GM19324 (cell line): ENCODE data around the gene TRERF1.
A peak's percentile ranks its signal among the peaks of the same experiment; 100 is the strongest.
"Not testable (repeated sequence)": the region's sequence is repeated elsewhere in the genome, so short reads cannot be mapped to it uniquely, and the experiment has no call there.

Source experiments
- ATAC-seq: cut with Tn5 transposase; IDR thresholded peaks from one replicate; pipeline ENCODE4 v1.9.1; 2021; ENCODE audit warnings: mild to moderate bottlenecking, moderate library complexity; ENCODE audit not compliant: unreplicated experiment, low FRiP score

Gene TRERF1

DNA sequence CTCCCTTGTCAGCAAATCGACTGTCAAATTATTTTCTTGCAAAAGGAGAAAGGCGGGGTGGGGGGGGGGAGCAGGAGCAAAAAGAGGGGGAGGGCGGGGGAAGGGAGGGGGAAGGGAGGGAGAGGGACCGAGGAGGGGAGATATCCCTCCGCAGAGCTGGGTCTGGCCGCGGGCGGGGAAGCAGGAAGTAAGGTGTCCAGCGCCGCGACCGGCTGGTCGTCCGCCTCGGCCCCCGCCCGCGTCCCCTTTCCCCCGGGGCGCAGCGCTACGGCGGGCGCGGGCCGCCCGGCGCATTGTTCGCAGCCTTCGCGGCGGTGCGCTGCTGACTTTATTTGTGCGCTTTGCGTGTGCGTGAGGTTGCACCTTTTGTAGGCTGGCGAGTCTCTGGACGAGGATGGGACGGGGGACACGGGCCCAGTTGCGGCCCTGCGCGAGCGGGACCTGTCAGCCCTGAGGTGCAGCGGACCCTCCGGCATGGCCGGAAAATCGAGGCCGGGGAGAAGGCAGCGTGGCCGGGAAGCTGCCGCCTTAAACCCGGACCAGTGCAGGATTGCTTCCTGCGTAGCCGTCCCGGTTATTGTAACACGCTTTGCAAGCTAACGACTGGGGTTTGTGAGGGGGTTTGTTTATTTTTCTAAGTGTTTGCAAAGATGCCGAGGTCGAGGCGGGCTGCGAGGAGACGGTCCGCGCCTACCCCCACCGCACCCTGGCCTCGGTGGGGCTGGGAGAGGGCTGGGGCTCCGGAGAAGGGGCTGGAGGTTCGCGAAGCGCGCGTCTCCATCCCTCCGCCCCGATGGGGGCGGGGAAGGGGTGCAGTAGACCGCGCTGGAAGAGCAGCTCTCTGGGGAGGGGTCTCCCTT is 675 bp upstream of the TRERF1 start:
- ATAC-seq: peak; percentile 34

DNA sequence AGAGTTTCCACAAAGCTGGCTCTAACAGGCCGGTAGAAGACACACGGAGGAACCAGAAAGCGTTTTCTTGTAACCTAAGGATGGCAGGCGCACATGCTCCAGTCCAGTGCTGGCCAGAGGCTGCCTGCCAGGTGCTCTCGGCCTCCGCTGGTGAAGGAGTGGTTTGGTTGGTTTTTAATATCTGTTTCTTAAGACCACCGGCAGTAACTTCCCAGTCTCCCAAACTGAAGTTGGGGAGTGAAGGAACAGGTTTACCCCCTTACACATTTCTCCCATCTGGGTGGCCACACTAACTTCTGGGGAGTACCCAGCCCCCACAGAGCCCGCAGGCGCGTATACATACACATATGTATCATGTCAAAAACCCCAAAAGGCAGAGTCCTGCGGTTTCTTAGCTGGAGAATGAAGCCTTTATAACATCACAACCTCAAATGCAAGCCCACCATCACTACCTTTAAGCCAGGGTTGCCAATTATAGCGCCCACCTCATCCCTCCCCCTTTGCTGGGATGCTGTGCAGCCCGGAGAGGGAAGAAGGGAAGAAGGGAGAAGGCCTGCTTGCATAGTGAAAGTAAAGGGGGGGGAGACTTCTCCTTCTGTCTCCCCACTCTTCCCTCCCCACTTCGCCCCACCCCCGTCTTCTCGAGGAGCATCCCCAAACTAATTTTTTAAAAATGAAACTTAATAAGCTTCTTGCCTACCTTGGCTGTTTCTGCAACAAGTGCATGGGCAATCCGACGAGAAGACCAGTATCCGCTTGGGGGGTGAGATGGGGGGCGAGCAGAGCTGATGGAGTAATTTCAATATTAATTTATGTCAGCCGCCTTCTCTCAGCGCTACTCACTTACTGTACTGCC is 1.0 kb downstream of the TRERF1 start:
- no peak for ATAC-seq

DNA sequence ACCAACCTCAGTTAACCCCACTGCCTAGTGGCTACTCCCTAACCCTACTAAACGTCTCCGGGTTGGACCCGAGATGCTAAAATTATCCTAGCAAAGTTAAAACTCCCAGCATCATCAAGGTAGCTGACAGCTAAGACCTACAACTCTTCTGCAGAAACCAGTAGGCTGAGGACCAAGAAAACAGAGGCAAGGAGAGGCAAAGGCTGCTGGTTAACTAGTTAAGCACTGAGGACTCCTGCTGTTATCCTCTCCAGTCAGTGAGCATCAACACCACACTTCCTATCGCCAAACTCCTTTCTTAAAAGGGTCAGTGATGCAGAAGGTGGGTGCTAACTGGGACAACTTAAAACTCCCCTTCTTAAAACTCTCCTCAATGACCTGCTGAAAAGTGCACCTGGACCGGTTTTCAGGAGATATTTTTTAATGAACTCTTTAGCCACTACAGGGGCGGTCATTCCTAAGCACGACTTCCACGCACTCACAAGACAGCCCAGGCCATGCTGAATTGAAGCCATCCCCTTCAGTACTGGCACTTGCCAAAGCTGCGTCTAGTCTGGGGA is 1.7 kb downstream of the TRERF1 start:
- ATAC-seq: no peak

DNA sequence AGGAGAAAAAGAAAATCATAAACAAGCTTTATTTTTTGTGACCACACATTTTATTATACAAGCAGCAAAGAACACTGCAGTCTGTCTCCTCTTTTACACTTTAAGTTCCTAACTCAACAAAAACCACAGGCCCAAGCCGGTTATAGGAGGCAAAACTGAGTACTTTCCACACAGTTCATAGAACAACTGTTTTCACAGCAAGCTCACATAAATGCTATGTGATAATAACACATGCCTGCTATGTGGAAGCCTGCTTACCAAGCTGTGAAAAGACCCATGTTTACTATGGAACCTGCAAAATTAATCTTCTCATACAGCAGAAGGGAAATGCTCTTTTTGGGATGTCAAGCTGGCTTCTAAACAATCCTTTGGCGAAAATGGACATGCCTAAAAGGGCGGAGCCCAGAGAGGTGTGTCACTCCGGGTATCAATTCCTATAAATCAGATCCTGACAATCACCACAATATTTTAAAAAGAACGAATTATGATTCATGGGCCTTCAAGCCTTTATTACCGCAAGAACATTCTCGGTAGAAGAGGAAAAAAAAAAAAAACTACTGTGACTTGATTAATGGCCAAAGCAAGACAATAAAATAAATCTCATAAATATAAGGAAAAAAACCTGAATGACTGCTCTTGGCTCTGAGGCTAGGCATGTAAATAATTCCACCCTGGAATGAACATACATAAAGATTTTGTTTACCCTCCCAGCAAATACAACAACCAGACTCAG is 2.6 kb downstream of the TRERF1 start:
- no peak for ATAC-seq

DNA sequence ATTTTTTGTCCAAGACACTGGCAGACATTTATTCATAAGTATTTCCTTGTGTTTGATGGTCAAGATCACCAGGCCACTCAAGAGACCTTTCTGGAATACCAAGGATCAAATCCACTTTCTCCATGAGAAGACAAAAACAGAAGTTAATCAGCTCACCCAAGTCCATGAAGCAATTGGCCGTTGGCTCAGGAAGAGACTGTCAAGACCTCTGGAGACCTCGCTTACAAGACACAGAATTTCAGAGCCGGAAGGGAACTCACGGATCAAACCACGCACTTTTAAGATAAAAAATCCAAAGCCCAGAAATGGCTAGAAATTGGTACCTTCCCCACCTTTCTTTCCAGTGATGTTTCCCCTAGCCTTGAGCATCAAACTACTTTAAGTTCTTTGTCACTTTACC is 3.3 kb downstream of the TRERF1 start:
- ATAC-seq: no peak

DNA sequence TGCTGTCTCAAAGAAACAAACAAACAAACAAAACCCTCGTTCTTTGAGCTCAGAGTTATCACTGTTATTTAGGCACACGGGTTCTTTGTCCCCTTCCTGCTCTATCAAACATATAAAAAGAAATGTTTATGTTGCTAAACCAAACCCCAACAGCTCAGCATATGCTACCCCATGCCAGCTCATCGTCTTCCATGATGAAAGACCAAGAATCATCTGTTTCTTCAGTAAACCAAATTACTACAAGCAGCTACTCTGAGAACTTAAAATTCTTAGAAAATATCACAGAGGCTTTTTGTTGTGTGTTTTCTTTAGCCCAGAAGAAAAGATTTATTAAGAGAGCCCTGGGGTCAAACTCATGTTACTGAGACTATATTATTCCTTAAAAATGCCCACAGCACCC is 4.7 kb downstream of the TRERF1 start:
- ATAC-seq: no peak

DNA sequence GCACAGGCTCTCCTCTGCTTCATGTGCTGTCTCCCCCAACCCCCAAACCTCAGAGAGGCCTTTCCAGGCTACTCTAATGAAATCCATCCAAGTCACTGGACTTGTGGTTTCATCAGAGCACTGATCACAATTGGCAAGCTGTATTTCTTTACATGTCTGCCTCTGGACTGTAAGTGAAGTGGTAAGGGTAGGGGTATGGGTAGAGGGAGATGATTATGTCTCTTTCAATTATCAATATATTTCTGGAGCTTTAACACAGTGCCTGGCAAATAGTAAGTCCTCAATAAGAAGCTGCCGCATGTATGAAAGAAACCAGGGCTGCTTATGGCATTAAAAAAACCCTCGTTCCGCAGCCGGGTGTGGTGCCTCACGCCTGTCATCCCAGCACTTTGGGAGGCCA is 5.4 kb downstream of the TRERF1 start:
- ATAC-seq: no peak

DNA sequence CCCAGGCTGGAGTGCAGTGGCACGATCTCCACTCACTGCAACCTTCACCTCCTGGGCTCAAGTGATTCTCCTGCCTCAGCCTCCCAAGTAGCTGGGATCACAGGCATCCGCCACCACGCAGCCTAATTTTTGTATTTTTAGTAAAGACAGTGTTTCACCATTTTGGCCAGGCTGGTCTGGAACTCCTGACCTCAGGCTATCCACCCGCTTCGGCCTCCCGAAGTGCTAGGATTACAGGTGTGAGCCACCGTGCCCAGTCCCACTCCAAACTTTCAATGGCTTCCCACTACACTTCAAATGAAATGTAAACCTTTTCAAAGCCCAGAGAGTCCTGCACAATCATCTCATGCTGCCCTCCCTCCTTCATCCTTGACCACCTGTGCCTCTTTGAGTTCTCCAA is 5.8 kb downstream of the TRERF1 start:
- not testable (repeated sequence) for ATAC-seq

DNA sequence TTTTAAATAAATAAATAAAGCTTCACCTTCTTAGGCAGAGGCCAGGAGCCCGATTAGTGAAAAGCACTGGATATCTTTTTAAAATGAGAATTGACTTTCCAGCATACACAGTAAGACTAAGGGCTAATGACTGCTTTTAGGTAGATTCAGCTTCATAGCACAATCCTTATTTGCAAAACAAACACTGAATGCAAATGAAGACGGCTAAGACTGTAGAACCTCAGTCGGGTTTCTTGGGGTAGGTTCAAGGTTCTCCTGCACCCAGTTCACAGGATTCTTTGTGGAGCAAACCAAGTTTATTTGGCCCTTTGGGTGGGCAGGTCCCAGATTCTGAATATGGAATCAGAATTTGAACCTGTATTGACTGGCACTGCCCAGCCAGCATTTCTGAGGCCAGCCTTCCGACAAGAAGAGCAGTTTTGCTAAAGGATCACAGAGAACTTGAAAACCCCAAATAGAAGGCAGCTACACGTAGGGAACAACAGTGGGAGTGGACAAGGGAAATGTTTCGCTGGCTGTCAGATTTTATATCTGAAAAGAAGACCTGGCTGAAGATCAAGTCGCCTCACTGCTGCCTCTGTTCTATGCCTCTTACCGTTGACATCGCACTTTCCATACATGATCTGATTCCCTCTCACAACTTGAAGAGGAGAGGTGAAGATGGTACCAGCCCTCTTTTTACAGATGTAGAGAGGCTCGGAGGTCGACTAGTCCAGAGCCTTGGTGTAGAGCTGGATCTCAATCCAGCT is 8.2 kb downstream of the TRERF1 start:
- ATAC-seq: no peak

DNA sequence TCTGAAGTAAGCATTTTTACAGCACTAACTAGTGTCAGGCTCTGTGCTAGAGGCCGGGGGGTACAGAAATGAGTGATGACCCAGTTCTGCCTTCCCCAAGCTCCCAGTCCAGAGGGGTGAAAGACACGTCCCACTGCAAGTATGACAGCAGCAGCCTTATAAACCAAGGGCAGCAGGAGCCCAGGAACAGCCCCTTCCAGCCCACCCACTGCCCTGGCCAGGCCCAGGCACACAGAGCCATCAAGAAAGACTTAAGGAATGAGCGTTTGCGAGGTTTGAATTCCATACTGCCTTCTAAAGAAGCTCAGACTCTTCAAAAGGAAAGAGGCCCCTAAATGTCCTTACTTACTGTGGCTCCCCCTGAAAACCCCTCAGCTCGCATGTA is 10.0 kb downstream of the TRERF1 start:
- ATAC-seq: no peak

DNA sequence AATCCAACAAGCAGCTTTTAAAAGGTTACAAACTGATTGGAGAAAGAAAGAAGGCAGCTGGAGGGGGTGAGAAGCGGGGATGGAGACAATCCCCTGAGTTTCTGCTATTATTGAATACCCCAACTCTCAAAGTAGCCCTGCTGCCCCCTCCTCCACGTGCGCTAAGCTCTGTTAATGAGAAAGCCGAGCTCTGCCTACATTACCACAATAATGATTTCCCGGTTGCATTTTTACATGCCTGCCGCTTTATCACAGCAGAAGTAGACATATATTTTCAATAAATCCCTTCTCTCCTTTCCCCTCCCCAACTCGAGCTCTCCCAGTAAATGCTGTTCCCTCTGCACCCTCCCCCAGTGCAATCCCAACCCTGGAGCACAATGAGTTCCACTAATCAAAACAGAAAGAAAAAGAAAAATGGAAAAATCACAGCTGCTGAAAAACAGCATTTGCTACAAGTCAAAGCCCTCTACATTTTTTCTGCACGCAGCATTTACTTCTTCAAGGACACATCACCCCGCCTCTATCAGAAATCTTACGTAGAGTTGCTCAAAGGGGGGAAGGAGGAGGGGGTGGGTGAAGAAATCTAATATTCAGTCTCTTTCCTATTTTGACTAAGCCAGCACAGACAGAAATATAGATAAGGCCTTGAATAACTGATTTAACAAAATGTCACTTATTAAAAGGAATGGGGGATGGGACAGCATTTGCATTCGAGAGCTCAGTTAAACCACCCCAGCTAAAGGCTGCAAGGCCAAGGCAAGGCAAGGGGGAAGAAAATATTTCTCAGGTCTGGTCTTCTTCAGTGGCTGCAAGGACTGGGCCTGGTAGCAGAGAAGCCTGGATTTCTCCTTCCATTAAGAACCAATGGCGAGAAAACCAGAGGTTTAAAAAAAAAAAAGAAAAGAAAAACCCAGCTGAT is 10.7 kb downstream of the TRERF1 start:
- ATAC-seq: no peak

DNA sequence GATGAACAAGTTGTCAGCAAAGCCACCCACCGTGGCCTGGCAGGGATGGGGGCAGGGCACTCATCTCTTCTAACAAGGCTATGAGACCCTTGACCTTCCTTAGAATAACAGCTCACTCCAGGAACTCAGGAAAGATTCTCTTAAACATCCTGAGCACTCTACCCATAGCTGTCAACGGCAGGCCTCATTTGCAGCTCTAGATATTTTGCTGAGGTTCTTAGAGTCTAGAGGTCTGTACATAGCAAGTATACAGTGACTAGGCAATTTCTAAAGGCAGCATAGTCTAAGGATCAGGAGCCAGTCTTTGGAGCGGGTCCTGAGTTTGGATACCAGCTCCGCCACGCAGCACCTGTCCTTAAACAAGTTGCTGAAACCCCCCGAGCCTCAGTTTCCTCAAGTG is 11.7 kb downstream of the TRERF1 start:
- ATAC-seq: no peak

DNA sequence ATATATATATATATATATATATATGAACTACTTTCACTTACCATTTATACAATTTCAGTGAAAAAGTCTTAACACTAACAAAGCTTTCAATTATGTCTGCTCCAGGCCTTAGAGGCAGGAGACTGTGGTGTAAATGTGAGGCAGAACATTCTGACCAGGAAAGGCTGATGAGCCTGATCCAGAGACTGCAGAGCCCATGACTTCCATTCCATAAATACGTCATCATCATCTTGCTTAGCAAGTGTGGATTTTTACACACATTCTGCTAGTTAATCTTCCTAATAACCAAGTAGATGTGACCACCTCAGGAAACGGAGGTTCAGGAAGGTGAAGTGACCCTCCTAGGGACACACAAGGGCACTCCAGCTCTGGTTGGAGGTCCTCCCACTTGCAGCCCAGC is 14.9 kb downstream of the TRERF1 start:
- no peak for ATAC-seq

DNA sequence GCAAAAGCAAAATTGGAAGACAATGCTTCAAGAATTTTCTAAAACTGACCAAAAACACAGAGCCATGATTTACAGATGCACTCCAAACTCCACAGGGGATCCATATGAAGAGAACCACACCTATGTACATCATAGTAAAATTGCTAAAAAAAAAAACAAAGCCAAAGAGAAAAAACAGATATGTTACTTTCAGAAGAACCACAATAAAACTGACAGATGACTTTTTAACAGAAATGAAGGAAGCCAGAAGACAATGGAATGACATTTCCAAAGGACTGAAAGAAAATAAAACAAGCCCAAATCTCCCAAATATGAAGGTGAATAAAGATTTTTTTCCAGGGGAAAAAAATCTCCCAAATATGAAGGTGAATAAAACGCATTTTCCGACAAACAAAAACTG is 17.5 kb downstream of the TRERF1 start:
- no peak for ATAC-seq

DNA sequence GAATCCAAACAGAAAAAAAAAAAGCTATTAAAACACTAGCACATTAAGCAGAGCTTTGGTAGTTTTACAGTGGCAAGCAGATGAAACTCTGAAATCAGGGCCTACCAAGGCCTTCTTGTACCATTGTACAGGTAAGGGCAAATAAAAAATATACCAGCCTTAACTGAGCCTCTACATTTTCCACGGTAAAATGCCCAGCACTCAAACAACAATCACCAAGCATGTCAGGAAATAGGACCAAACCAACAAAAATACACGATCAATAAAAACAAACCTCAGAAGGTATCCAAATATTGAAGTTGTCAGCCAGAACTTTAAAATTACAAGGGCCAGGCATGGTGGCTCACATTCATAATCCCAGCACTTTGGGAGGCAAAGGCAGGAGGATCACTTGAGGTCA is 18.3 kb downstream of the TRERF1 start:
- no peak for ATAC-seq

DNA sequence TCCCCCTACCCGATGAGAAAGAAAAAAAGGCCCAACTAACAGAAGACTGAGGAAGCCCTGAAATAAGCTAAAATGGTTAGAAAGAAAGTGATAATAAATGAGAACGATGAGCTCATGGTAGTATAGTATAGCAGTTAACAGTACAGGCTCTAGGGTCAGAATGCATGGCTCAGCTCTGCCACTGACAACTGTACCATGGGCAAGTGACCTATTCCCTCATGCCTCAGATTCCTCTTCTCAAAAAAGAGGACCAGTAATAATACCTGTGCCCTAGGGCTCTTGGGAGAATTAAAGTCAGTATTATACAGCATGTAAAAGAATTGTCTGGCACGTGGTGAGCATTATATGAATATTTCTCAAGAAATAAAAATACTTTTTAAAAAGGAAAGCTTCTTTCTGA is 19.8 kb downstream of the TRERF1 start:
- no peak for ATAC-seq

DNA sequence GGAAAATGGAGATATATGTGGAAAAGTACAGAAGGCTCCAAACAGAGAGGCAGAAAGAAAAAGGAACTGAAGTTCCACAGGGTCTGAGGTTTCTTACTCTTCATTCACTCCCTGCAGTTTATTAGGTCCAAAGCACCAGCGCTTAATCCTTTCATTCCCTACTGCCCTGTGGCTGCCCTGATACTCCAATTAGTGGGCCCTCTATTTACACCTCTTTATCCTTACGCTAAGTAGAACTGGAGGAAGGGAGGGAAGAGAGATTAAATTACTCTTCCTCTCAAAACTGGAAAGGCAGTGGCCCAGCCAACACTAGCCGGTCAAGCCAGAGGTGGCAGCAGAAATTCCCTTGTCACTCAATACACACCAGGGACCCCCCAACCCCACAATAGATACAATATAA is 20.4 kb downstream of the TRERF1 start:
- ATAC-seq: no peak

DNA sequence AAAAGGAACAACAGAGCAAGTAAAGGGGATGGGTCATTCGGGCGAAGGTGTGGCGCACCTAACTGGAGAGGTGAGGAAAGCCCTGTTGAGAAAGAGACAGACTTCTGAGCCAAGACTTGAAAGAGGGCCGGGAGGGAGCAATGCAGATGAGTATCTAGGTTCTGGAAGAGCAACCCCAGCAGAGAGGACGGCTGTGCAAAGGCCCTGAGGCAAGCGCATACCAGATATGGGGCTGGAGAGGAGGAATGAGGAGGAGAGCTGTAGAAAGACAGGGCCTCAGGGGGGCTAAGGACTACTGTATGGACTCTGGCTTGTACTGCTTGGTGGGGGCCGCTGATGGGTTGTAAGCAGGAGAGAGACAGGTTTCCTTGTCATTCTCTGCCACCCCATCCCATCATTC is 21.9 kb downstream of the TRERF1 start:
- ATAC-seq: no peak

DNA sequence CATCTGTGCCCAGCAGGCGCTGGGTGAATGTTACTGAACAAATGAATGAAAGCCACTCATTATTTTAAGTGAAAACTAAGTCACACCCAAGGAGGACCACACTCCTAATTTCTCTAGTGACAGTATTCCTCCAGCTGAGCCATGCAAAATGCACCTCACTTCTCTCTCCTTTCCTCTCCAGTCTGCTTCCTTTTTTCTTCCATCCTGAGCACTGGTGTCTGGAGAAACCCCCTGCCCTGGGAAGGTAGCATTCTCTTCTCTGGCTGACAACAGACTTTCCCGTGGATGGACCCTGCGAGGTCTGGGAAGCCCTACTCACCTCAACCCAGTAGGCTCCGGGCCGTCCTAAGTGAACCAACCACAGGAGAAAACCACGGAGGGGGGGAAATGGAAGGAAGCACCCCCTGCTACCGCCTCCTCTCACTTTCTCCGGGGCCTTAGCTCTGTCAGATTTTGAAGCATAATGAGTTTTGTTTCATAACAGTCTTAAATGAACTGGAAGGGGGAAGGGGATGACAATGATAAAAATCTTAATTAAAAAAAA is 22.6 kb downstream of the TRERF1 start:
- no peak for ATAC-seq
